SIG-M5 treated with dmso at 0.1 percent for 504 hours (cell line): ENCODE results near the gene UNC50.

Source experiments
- DNase-seq: peaks from one replicate; lab custom pipeline; 2025; ENCODE audit not compliant: unreplicated experiment; lab: John Stamatoyannopoulos, UW

Gene UNC50

DNA sequence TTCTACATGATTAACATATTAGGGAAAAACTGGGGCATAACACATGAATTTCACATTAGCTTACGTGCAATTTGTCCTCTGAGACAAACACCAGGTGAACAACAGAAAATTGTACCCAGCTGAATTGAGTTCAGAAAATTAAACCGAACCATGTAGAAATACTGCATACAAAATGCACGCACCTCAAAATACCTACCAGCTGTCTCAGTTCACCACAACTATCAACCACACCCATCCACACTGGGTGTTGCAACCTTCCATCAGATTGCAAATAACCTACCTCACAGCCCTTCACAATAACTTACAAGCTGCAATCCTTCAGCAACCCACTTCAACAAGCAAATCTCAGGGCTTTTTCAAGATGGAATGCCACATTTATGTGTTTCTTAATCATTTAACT is 55.9 kb downstream of the UNC50 start:
- DNase-seq: peak; percentile 88

DNA sequence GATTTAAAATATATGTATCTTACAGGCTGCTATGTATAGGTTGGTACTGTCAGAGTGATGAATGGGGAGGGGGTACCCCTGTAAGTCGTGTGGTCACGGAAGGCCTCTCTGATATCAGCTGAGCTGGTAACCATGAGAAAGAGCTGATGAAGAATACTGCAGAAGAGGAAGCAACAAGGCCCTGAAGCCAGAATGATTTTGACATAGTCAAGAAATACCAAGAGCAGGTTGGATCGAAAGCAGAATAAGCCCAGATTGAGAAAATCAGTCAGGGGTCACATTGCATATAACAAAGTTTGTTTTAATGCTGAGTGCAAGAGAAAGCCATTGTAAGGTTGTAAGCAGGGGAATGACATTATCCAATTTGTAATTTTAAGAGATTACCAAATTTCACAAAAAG is 57.3 kb downstream of the UNC50 start:
- no peak for DNase-seq
